Fibroblast of lung (primary cell): Measurements from ENCODE around the gene CX3CL1. TPM values are rescaled to one million over a fixed set of nuclear protein-coding genes. Genes with fewer than 3 reads are reported as not detected.
"Not testable (repeated sequence)": the region's sequence is repeated elsewhere in the genome, so short reads cannot be mapped to it uniquely, and the experiment has no call there.

Source experiments
- DNase-seq, 2 donors: peaks; one replicate each; pipeline versions ENCODE4 v3.0.0 to v3.0.0-alpha.2; 2010; ENCODE audit warnings: low read depth in 2 of 2
- H2AFZ ChIP-seq: 2 replicates; pipeline ENCODE4 v1.5.1; 2012; ENCODE audit warnings: low read length, control low read depth, inconsistent platforms
- H3K27ac ChIP-seq: 2 replicates; pipeline ENCODE4 v1.5.1; 2011; ENCODE audit warnings: low read length, control low read depth; ENCODE audit not compliant: insufficient read depth
- H3K27me3 ChIP-seq: 2 replicates; pipeline ENCODE4 v1.5.1; 2011; ENCODE audit warnings: mild to moderate bottlenecking, low read length; ENCODE audit not compliant: control insufficient read depth, insufficient read depth
- H3K36me3 ChIP-seq: 2 replicates; pipeline ENCODE4 v1.5.1; 2011; ENCODE audit warnings: low read length; ENCODE audit not compliant: control insufficient read depth, insufficient read depth
- H3K4me1 ChIP-seq: 2 replicates; pipeline ENCODE4 v1.5.1; 2011; ENCODE audit warnings: low read length; ENCODE audit not compliant: control insufficient read depth, insufficient read depth; ENCODE audit errors: extremely low read depth
- H3K4me2 ChIP-seq: 2 replicates; pipeline ENCODE4 v1.5.1; 2011; ENCODE audit warnings: low read length, control low read depth; ENCODE audit not compliant: insufficient read depth; ENCODE audit errors: extremely low read depth
- H3K4me3 ChIP-seq, 4 experiments: fragments of 200-600 bp in 1 of 4; sonication (generic) in 1 of 4; replicated peaks in 1 of 4; 2 replicates each; pipeline ENCODE4 v1.5.1; 2011 to 2016; ENCODE audit warnings: low read length in 4 of 4, low read depth in 3 of 4, mild to moderate bottlenecking in 3 of 4, control low read depth in 2 of 4, inconsistent platforms in 1 of 4, mixed read lengths in 1 of 4; ENCODE audit not compliant: insufficient read depth in 1 of 4; ENCODE audit errors: control extremely low read depth in 1 of 4
- H3K79me2 ChIP-seq: 2 replicates; pipeline ENCODE4 v1.5.1; 2012; ENCODE audit warnings: mild to moderate bottlenecking, low read length, inconsistent platforms; ENCODE audit not compliant: control insufficient read depth, insufficient read depth
- H3K9ac ChIP-seq: 2 replicates; pipeline ENCODE4 v1.5.1; 2011; ENCODE audit warnings: mild to moderate bottlenecking, low read length, control low read depth; ENCODE audit not compliant: insufficient read depth
- H3K9me3 ChIP-seq: 2 replicates; pipeline ENCODE4 v1.5.1; 2012; ENCODE audit warnings: low read depth, low read length; ENCODE audit not compliant: control insufficient read depth, insufficient read depth
- H4K20me1 ChIP-seq: 2 replicates; pipeline ENCODE4 v1.5.1; 2011; ENCODE audit warnings: low read length; ENCODE audit not compliant: control insufficient read depth, insufficient read depth; ENCODE audit errors: extremely low read depth
- CTCF ChIP-seq, 2 donors: IDR thresholded peaks in 1 of 2; conservative IDR thresholded peaks in 1 of 2; 1 replicate in 1 of 2; 2 replicates in 1 of 2; pipeline ENCODE4 v1.5.1; 2011 to 2012; ENCODE audit warnings: low read length in 2 of 2, control low read depth in 1 of 2, inconsistent platforms in 1 of 2, low read depth in 1 of 2, mild to moderate bottlenecking in 1 of 2
- EZH2 ChIP-seq: IDR thresholded peaks from 2 replicates; pipeline ENCODE4 v1.5.1; 2012; ENCODE audit warnings: low read length, control low read depth, mild to moderate bottlenecking; ENCODE audit errors: missing control alignments
- polyA plus RNA-seq, 2 donors: library from polyadenylated mRNA; depleted of rRNA in 1 of 2; stranded (reverse) in 1 of 2; unstranded in 1 of 2; fragments of >200 nt; gene quantifications; 2 replicates each; pipeline ENCODE4 v1.2.1, GENCODE V29; 2011 to 2012; ENCODE audit warnings: missing spikeins in 1 of 2
- total RNA-seq: library from RNA; depleted of rRNA; stranded (reverse); fragments of >200 nt; gene quantifications from 2 replicates; pipeline ENCODE4 v1.2.1, GENCODE V29; 2014

The CX3CL1 gene
- total and polyA plus RNA-seq, 2 donors (not counting 1 experiment from before 2014, with no cell fraction given), result not detected

GRCh38 chr16:57335366-57335765 is 36.9 kb upstream of the CX3CL1 start:
- Histone ChIP-seq H3K36me3 (no peaks in the 10 kb centered on the region), H3K4me3 (no peak overlapping the region), H3K79me2 (no peaks in the 10 kb centered on the region), H2AFZ (no peak overlapping the region), H3K27ac (no peak overlapping the region), H3K4me2 (no peak overlapping the region), H3K4me1 (no peaks in the 10 kb centered on the region), H3K27me3 (no peaks in the 10 kb centered on the region), H4K20me1 (no peaks in the 10 kb centered on the region), H3K9ac (no peak overlapping the region), H3K9me3 (no peaks in the 10 kb centered on the region)
- no peak for DNase-seq
- TF ChIP-seq EZH2, result no peak
- TF ChIP-seq CTCF (conservative IDR thresholded peaks at IDR 0.05 in 1 of 2, IDR thresholded peaks at IDR 0.05 in 1 of 2; ENCODE audit: low read depth in 1 of 2, low read length in 2 of 2), result no peak

- H3K9me3 ChIP-seq, result no peaks in the 10 kb centered on the region
- H3K27ac ChIP-seq, result no peak overlapping the region
- H3K79me2 ChIP-seq, result no peaks in the 10 kb centered on the region
- TF ChIP-seq CTCF (conservative IDR thresholded peaks at IDR 0.05 in 1 of 2, IDR thresholded peaks at IDR 0.05 in 1 of 2; ENCODE audit: low read depth in 1 of 2, low read length in 2 of 2) (no peak), EZH2 (no peak)
- no peak for DNase-seq
- no peak overlapping the region for H3K4me3 ChIP-seq
- H3K27me3 ChIP-seq, result peaks cover 3% of the 10 kb centered on the region
- H3K4me2 ChIP-seq, result no peak overlapping the region
- H2AFZ ChIP-seq, result no peak overlapping the region
- no peak overlapping the region for H3K9ac ChIP-seq
- no peaks in the 10 kb centered on the region for H3K36me3 ChIP-seq
- no peaks in the 10 kb centered on the region for H3K4me1 ChIP-seq
- no peaks in the 10 kb centered on the region for H4K20me1 ChIP-seq
Measured at GRCh38 chr16:57341062-57341440, 31.2 kb upstream of the CX3CL1 start.

GRCh38 chr16:57341441-57342303 is 30.6 kb upstream of the CX3CL1 start:
- Histone ChIP-seq H3K9me3 (no peaks in the 10 kb centered on the region), H3K4me2 (no peak overlapping the region), H3K27ac (no peak overlapping the region), H3K36me3 (no peaks in the 10 kb centered on the region), H3K27me3 (peaks cover 6% of the 10 kb centered on the region), H4K20me1 (no peaks in the 10 kb centered on the region), H3K4me1 (no peaks in the 10 kb centered on the region), H2AFZ (no peak overlapping the region), H3K9ac (no peak overlapping the region), H3K4me3 (no peak overlapping the region), H3K79me2 (no peaks in the 10 kb centered on the region)
- peak; percentile 76 to 96 for DNase-seq
- TF ChIP-seq CTCF (conservative IDR thresholded peaks at IDR 0.05 in 1 of 2, IDR thresholded peaks at IDR 0.05 in 1 of 2; ENCODE audit: low read depth in 1 of 2, low read length in 2 of 2) (no peak), EZH2 (no peak)

- H3K4me2 ChIP-seq, result not testable (repeated sequence)
Measured at GRCh38 chr16:57342606-57343005, 29.7 kb upstream of the CX3CL1 start.

More at GRCh38 chr16:57342606-57343005, 29.7 kb upstream of the CX3CL1 start:
- not testable (repeated sequence) for H3K27me3 ChIP-seq, H3K9ac ChIP-seq, H3K79me2 ChIP-seq, H3K4me1 ChIP-seq, H3K4me3 ChIP-seq, H4K20me1 ChIP-seq, H3K27ac ChIP-seq, H3K9me3 ChIP-seq, H3K36me3 ChIP-seq, H2AFZ ChIP-seq, DNase-seq
